ENCODE measurements around the gene TASOR2. TPM values are rescaled to one million over a fixed set of nuclear protein-coding genes. Genes with fewer than 3 reads are reported as not detected.

Gene TASOR2
- total and polyA plus RNA-seq, 10 donors: 9.5 to 87.9 (median 65.3) TPM

DNA sequence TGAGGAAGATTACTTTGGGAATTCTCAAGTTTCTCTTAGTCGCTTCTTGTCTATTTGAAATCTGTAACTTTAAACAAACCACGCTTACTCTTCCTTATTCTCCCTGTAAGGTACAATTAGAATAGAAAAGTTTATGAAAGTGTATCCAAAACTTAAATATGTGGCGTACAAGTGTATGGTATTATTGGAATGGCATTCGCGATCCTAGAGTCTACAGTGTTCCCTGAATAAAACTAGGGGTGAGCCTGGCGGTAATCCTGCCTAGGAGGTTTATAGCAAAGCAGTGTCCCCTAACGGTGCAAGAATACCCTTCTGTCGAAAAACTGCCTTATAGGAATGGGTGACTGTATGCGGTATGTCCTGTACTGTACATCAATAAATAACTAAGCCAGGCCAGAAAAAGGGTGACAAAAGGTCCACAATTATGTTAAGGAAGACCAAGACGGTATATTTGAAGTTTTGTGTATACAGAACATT lies 1.2 kb downstream of the TASOR2 start:
- WGBS, 5 donors: 3 to 9% (median 7%) methylated on average over 10 of the region's 10 CpGs
- Histone ChIP-seq H3K9me3 (no peaks in the 10 kb centered on the region), H3K36me3 (no peaks in the 10 kb centered on the region), H3K27ac (peak overlapping the region; percentile 90 to 97 (median 94)), H3K27me3 (replicated peaks in 1 of 7) (no peaks in the 10 kb centered on the region), H3K4me1 (peaks cover 23 to 61% (median 54%) of the 10 kb centered on the region in 6 donors), H3K4me3 (peak overlapping the region; percentile 95 to 100 (median 98))
- no peak for DNase-seq
- intact Hi-C loops (cut with DNase I; ENCODE audit: low total_unique reads): loop anchor here (10.0 kb wide), 2 partner anchors 129 to 189 kb away; partner anchors contain the start of gene GDI2
- TF ChIP-seq POLR2A (IDR thresholded peaks at IDR 0.05): no peak
- TF ChIP-seq POLR2AphosphoS5 (IDR thresholded peaks at IDR 0.05): no peak
- TF ChIP-seq, protein P1, sequence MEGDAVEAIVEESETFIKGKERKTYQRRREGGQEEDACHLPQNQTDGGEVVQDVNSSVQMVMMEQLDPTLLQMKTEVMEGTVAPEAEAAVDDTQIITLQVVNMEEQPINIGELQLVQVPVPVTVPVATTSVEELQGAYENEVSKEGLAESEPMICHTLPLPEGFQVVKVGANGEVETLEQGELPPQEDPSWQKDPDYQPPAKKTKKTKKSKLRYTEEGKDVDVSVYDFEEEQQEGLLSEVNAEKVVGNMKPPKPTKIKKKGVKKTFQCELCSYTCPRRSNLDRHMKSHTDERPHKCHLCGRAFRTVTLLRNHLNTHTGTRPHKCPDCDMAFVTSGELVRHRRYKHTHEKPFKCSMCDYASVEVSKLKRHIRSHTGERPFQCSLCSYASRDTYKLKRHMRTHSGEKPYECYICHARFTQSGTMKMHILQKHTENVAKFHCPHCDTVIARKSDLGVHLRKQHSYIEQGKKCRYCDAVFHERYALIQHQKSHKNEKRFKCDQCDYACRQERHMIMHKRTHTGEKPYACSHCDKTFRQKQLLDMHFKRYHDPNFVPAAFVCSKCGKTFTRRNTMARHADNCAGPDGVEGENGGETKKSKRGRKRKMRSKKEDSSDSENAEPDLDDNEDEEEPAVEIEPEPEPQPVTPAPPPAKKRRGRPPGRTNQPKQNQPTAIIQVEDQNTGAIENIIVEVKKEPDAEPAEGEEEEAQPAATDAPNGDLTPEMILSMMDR (IDR thresholded peaks at IDR 0.05 in 8 of 11, conservative IDR thresholded peaks at IDR 0.05 in 3 of 11): peak in 1 of 11 experiments; percentile 5

DNA sequence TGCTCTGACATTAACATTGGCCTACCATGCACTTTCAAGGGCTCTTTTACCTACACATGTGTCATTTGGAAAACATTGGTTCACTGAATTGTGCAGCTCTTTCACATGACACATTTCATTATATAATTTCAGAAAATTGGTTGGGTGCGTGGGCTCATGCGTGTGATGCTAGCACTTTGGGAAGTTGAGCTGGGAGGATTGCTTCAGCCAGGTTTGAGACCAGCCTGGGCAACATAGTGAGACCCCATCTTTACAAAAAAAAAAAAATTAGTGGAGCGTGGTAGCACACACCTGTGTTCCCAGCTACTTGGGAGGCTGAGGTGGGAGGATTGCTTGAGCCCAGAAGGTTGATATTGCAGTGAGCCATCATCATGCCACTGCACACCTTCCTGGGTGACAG lies 3.9 kb downstream of the TASOR2 start:
- TF ChIP-seq POLR2A (IDR thresholded peaks at IDR 0.05) (no peak), POLR2AphosphoS5 (IDR thresholded peaks at IDR 0.05) (no peak)
- TF ChIP-seq, protein P1 (IDR thresholded peaks at IDR 0.05 in 8 of 11, conservative IDR thresholded peaks at IDR 0.05 in 3 of 11): no peak
- H3K9me3 ChIP-seq: no peaks in the 10 kb centered on the region
- H3K27ac ChIP-seq: no peak overlapping the region
- no peak overlapping the region for H3K4me3 ChIP-seq
- intact Hi-C loops (cut with DNase I; ENCODE audit: low total_unique reads): loop anchor here (10.0 kb wide), 2 partner anchors 126 to 186 kb away; partner anchors contain the start of gene GDI2
- H3K4me1 ChIP-seq: peaks cover 35 to 89% (median 79%) of the 10 kb centered on the region in 6 donors
- WGBS, 5 donors: 90 to 97% (median 93%) methylated on average over 3 of the region's 3 CpGs
- no peak for DNase-seq
- no peaks in the 10 kb centered on the region for H3K36me3 ChIP-seq
- no peaks in the 10 kb centered on the region for H3K27me3 ChIP-seq (replicated peaks in 1 of 7)

DNA sequence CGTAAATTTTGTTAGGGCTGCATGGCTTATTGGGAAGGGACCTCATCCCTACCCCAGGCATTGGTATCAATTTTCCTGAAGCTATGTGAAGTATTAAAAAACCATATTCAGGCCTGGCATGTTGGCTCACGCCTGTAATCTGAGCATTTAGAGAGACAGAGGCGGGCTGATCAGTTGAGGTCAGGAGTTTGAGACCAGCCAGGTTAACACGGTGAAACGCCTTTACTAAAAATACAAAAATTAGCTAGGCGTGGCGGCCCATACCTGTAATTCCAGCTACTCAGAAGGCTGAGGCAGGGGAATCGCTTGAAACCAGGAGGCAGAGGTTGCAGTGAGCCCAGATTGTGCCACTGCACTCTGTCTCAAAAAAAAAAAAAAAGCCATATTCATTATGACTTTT lies 7.1 kb downstream of the TASOR2 start:
- H3K36me3 ChIP-seq: no peaks in the 10 kb centered on the region
- WGBS, 5 donors: 81 to 88% (median 87%) methylated on average over 8 of the region's 8 CpGs
- DNase-seq: no peak
- H3K4me3 ChIP-seq: peak overlapping the region in 1 of 8 donors; percentile 51
- TF ChIP-seq, protein P1 (IDR thresholded peaks at IDR 0.05 in 8 of 11, conservative IDR thresholded peaks at IDR 0.05 in 3 of 11): no peak
- TF ChIP-seq POLR2AphosphoS5 (IDR thresholded peaks at IDR 0.05): no peak
- no peak for TF ChIP-seq POLR2A (IDR thresholded peaks at IDR 0.05)
- H3K9me3 ChIP-seq: no peaks in the 10 kb centered on the region
- intact Hi-C loops (cut with DNase I; ENCODE audit: low total_unique reads): no loop called here
- peaks cover 29 to 98% (median 78%) of the 10 kb centered on the region in 6 donors for H3K4me1 ChIP-seq
- H3K27me3 ChIP-seq (replicated peaks in 1 of 7): no peaks in the 10 kb centered on the region
- no peak overlapping the region for H3K27ac ChIP-seq

DNA sequence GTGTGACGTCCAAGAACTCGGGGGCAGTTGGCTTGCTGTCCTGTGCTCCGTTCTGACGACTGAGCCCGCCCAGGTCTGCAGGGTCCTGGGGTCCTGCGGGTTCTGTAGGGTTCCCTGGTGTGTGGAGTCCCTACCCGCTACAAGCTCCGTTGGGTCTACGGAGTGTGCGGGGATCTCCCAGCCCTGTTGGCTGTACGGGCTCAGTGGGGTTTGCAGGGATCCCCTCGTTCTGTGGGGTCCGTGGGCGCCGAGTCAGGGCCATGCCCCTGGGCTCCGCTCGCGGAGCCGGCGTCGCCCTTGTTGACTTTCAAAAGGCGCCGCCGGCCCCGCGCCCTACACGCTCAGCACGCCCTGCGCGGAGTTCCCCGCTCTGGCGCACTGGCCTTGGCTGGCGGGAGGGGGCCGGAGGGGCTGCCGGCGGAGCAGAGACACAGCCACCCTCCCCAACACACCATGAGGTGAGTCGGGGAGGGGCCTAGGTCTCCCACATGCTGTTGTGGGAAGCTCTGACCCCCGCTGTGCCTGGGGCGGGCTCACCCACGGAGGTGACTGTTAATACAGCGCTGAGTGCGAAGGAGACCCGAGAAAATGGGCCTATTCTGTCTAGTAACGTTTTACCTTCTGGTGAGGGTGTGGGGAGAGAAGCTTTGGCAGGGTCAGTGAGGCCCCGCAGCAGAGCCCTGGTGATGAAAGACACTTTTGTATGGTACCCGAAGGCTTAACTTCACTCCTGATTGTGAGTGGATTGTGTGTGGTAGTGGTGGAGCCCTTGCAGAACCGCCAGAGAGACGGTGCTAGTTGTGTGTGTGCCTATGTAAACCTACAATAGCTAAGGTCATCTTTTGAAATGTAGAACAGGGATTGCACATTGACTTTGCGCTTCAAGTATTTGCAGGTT lies 8.1 kb downstream of the TASOR2 start:
- H3K27ac ChIP-seq: peak overlapping the region in 7 of 8 donors; percentile 59 to 83 (median 77)
- intact Hi-C loops (cut with DNase I; ENCODE audit: low total_unique reads): no loop called here
- DNase-seq: peak; percentile 91

More for the DNA sequence above, 8.1 kb downstream of the TASOR2 start:
- Histone ChIP-seq H3K27me3 (replicated peaks in 1 of 7) (no peaks in the 10 kb centered on the region), H3K36me3 (no peaks in the 10 kb centered on the region), H3K9me3 (no peaks in the 10 kb centered on the region), H3K4me3 (peak overlapping the region; percentile 18 to 70 (median 42)), H3K4me1 (peaks cover 24 to 97% (median 75%) of the 10 kb centered on the region in 6 donors)
- WGBS, 5 donors: 5 to 14% (median 8%) methylated on average over 25 to 49 of the region's 49 CpGs
- TF ChIP-seq POLR2AphosphoS5 (IDR thresholded peaks at IDR 0.05): peak in 2 of 3 donors; percentile 65 to 79
- TF ChIP-seq, protein P1 (IDR thresholded peaks at IDR 0.05 in 8 of 11, conservative IDR thresholded peaks at IDR 0.05 in 3 of 11): no peak

All from spleen (tissue), 11 donors.